GM21360 (cell line): Measurements from ENCODE around the gene TMEM106B.

Source experiments
- ATAC-seq: cut with Tn5 transposase; IDR thresholded peaks from one replicate; pipeline ENCODE4 v1.9.1; 2021; ENCODE audit warnings: mild to moderate bottlenecking, moderate library complexity; ENCODE audit not compliant: unreplicated experiment

Gene TMEM106B

DNA sequence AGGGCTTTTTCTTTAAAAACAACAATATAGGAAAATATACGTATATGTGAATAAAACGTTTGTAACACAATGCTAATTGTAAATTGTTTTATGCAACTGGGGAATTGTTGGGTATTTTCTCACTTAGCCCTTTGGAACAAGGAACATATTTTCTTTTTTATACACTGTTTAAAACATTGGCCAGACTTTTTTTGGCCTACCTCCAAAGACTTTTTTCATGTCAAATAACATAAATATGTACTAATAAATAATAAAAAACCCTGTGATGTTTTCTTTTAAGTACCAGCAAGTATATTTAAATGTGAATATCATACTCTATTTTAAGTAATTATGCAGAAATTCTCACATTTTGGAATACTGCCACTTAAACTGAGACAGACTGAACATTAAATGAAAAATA lies 15.7 kb downstream of the TMEM106B start:
- no peak for ATAC-seq

DNA sequence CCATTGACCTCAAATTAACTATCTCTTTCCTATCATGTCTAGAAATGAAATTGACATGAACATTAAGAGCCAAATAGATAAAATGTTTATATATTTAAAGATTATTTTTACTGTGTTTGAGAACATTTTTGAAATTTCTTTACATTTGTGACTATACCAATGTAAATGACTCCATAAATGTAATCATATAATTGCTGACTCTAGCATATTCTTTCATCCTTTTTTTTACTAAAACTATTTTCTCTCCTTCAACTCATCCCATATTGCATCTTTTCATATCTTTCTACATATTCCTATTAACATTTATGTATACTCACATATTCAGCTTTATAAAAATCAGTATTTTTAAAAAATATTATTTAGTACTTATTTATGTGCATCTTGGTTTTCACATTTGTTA lies 16.9 kb downstream of the TMEM106B start:
- ATAC-seq = no peak

DNA sequence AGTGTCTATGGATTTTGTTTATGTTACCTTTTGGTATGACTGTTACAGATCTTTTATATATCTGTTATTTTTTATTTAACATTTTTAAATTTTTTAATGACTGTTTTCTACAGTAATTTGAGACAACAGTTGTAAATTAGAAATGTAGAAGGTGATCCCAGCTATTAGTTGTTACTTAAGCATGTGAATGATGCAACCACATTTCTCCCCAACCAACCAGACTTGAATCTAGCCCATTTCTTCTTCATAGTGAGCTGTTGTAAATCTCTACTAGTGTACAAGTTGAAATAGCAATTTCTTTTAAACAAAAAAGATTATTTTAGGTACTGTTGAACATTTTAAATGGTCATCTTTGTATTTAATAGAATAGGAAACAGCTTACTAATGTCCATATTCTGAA lies 18.0 kb downstream of the TMEM106B start:
- ATAC-seq = no peak

DNA sequence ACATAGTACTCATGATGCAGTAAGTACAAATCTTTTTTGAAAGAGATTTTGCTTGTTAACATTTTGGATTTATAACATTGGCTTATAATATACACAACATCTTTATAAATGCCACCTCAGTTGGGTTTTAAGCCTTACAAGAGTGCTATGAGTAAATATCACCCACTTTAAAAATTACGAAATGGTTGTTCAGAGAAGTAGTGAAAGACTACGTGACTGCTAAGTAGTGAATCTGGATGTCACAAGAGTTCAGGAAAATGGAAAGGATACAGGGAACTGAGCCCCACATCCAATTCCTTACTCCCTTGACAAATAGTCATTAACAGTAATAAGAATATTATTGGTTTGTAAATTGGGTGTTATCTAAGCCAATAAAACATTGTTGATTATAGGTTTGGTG lies 20.0 kb downstream of the TMEM106B start:
- no peak for ATAC-seq

DNA sequence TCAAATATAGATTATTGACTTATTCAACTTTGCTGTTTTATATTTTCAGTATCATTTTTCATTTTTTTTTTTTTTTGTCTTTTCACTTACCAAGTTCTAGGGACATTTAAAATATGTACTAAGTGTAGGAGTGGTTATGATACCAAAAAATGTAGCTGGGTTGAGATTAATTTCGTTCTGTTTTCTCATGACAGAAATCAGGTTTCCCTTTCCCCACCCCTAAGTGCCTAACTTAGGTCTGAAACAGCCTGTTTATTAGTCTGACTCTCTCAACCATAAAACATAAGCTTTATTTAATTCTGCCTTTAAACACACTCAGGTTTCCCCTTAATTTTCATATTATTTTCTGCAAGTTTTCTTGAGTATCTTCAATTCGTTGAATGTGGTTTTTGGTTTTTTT lies 22.1 kb downstream of the TMEM106B start:
- no peak for ATAC-seq

GRCh38 chr7:12234334-12234865 lies 23.3 kb downstream of the TMEM106B start:
- no peak for ATAC-seq

GRCh38 chr7:12235970-12236369 lies 24.9 kb downstream of the TMEM106B start:
- no peak for ATAC-seq

DNA sequence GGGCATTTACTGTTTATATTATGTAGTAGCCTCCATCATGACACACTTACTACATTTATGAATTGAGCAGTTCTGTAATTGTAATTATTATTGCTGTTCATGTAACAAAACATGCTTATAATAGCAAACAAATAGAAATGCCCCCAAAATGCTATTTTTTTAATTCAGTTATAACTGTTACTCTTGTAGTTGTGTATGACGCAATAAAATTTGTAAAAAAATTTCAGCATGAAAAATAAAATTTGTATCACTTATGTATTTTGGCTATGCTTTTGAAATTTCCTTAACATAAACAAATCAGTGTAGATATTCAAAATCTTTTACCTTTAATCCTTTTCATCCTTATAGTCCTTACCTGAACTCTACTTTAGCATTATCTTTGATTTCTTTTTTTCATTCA lies 25.9 kb downstream of the TMEM106B start:
- no peak for ATAC-seq

DNA sequence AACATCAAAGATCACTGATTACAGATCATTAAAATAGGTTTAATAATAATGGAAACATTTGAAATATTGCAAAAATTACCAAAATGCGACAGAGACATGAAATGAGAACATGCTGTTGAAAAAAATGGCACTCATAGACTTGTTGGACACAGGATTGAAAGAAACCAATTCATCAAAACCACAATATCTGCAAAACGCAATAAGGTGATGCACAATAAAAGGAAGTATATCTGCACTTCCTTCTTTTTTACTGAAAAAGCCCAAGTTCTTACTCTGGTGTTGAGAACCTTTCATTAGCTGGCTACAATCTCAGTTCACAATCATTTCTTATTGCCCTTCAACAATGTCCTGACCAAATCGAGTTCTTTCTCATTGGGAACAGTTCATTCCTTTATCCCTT lies 28.7 kb downstream of the TMEM106B start:
- no peak for ATAC-seq

DNA sequence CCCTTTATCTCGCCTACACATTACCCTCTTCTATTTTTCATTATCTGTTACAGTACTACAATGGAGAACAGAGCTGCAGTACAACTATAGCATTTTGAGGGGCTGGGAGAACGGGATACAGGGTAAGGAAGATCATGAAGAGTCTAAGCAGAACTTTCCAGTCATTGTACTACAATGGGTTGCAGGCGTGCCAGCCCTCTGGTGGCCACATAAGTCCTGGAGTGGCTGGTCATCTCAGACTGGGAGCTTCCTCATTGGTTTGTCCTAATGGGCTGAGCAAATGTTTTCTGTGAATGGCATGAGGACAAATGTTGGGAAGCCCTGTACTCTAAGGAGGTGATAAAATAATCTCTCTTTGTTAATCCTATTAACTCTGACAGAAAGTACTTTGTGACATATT lies 33.0 kb downstream of the TMEM106B start:
- ATAC-seq = no peak

- ATAC-seq = no peak
Observed at GRCh38 chr7:12244694-12245093, 33.6 kb downstream of the TMEM106B start.

DNA sequence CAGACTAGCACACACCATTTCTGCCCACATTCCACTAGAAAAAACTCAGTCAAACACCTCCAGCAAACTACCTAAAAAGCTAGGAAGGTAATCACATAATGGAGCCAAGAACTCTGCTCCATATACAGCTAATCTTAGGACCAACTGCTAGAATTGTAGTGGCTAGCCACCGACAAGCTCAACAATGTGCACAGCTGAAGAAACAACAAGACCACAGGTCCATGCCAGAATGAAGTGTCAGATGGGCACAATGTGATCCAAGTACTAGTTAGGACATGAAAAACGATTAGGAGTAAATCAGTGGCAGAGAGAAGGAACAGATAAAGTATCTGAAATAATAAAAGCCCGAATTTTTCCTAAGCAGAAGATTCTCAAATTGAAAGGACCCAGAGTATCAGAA lies 38.6 kb downstream of the TMEM106B start:
- no peak for ATAC-seq

DNA sequence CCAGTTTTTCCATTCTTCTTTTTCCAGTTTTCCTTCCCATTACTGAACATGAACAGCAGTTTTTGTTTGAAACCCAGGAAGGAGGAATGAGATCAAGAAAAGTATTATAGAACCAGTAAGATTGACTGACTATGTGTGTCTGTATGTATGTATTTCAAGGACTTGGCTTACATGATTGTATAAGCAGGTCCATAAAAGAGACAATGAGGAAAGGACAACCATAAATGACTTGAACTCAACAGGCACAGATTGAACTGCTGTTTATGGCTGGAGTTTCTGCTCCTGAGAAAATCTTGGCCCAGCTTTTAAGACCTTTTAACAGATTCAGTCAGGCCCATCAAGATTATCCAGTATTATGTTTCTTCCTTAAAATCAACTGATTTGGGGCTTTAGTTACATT lies 39.1 kb downstream of the TMEM106B start:
- ATAC-seq = no peak

DNA sequence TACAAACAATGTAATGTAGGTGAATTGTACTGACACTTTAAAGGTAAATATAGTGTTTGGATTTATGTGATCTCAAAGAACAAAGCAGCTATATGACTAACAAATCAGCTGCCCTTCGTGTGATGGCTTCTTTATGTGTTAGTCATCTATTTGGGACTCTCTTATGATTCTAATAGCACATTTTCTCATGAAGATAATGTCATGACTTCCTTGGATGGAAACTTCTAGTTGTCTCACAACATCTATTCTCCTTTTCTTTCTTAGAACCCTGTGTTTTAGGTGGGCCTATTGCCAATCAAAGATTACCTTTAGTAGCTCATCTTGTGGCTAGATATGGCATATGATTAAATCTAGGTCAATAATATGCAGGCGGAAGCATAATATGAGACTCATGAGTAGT lies 45.0 kb downstream of the TMEM106B start:
- ATAC-seq = no peak

DNA sequence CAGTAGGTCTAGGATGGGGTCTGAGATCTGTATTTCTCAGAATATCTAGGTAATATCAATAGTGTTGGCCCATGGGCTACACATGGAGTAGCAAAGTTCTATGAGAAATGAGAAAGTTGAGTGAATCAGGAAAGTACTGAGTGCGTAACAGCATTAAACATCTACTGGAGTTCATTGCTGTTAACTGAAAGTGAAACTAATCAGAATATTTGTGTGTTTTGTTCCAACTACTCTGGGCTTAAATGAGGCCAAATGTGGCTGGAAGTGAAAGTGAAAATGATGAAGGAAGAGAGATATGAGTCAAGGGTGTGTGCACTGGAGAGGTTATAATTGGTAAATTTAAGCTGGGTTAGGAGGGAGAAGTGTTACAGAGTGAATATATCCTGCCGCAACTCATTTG lies 46.5 kb downstream of the TMEM106B start:
- peak; percentile 99 for ATAC-seq

GRCh38 chr7:12258074-12258473 lies 47.0 kb downstream of the TMEM106B start:
- no peak for ATAC-seq

- ATAC-seq = no peak
Observed at GRCh38 chr7:12267542-12267941, 56.4 kb downstream of the TMEM106B start.

DNA sequence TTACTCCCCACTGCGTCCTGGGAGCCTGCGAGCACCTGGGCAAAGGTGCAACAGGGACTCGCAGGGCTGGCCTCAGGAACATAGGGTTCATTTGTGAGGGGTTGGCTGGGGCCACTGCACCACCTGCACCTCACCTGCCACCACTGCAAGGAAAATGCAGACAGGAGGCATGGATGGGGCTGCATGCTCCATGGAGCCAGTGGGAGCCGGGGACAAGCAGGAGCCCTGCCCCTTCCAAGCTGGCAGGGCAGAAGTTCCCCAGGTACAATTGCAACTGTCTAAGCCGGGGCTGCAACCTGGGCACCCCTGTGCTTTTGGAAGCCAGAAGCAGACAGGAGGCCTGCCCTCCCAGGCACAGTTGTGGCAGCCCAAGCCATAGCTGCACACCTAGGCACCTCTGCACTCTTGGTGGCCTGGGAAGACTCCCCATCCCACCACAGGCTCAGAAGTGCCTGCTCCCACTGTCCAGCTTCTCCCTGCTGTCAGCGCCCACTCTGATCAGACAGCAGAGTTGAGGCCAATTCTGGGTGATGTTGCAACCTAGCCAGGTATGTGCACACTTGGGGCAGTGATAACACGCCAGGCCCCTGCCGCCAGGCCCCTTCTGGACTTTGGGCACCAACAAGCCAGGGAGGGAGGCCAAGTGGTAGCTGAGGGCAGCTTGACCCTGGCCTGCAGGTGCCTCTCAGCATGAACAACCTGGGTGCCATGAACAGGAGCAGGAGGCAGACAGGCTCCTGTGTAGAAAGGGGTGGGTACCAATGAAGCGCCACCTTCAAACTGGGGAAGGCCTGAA lies 58.2 kb downstream of the TMEM106B start:
- no peak for ATAC-seq

DNA sequence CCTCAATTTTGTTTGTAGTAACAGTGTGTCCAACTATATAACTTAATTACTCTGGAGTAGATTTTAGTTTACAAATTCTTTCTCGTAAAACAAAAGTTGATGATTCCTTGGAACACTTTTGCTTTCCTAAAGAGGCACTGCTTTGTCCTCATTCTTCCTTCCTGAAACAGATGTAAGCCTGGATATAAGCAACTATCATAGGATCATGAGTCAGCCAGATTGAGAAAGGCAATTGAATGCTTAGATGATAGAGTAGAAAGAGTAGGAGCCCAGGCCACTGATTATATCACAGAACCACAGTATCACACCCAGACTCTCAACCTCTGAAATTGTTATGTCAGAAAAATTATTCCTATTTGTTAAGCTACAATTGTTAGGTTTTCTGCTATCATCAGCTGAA lies 69.9 kb downstream of the TMEM106B start:
- ATAC-seq = no peak

DNA sequence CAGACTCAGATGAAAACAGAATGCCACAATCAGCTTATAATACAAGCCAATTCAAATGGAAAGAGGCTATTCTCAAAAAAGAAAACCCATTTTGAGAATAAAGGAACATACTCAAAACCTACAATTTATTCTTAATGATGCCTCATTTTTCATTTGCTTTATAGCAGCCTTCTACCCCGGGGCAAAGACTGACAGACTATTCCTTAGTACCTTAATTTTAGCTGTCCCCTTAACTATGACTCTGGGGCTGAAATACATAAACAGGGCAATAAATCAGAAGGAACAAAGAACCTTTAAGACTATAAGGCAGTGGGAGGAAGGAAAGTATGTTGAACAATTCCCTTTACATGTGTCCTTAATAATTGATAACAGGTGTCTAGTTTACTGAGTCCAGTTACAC lies 76.8 kb downstream of the TMEM106B start:
- ATAC-seq = no peak

- ATAC-seq = no peak
Observed at GRCh38 chr7:12289996-12290395, 78.9 kb downstream of the TMEM106B start.

DNA sequence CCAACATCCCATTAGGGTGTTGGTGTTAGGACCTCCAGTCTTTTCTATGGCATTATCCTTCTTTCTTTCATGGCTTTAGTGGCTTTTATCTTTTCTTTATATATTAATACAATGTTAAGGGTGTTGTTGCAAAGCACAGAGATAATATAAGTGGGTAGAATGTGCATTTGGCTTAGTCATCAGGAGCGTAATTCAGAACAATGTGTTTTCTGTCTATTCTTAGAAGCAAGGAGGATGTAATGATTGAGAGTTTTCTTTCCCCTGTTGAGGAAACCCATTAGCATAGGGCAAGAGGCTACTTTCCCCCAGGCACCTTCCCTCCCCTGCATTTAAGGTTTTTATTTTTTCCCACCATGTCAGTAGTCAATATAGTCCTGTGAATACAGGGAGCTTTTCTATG lies 79.7 kb downstream of the TMEM106B start:
- ATAC-seq = no peak

DNA sequence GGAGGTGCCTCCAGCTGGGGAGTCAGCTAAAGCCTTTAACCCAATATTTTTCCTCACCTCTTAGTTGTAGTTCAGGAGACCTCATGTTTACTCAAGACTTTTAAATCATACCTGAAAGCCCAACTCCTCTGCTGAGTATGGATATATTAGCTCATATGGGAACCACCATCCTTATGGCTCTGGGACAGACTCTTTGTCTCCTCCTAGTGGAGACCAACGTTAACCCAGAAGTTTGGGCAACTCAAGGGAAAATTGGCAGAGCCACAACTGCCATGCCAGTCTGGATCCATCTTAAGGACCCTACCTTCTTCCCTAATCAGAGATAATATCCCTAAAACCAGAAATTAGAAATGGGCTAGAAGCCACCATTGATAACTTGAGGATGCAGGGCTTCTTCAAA lies 80.8 kb downstream of the TMEM106B start:
- ATAC-seq = peak; percentile 64
